ENCODE results near the gene ST8SIA2.

The ST8SIA2 gene

GRCh38 chr15:92393071-92393979 is at the start of gene ST8SIA2:
Gene ST8SIA2, plus strand, starts transcription at chr15:92393881. Its CDS starts 184 bp downstream, at chr15:92394065.
- DNase-seq (ENCODE audit: low read depth), result no peak

GRCh38 chr15:92343924-92344643 is 49.6 kb upstream of the ST8SIA2 start:
- DNase-seq (ENCODE audit: low read depth), result no peak

GRCh38 chr15:92346063-92346462 is 47.6 kb upstream of the ST8SIA2 start:
- DNase-seq (ENCODE audit: low read depth), result no peak

GRCh38 chr15:92355307-92355706 is 38.4 kb upstream of the ST8SIA2 start:
- no peak for DNase-seq (ENCODE audit: low read depth)

GRCh38 chr15:92361321-92362000 is 32.2 kb upstream of the ST8SIA2 start:
- DNase-seq (ENCODE audit: low read depth), result no peak

- DNase-seq (ENCODE audit: low read depth), result no peak
Observed at GRCh38 chr15:92362001-92362350, 31.7 kb upstream of the ST8SIA2 start.

GRCh38 chr15:92365084-92365483 is 28.6 kb upstream of the ST8SIA2 start:
- no peak for DNase-seq (ENCODE audit: low read depth)

GRCh38 chr15:92365906-92366305 is 27.8 kb upstream of the ST8SIA2 start:
- no peak for DNase-seq (ENCODE audit: low read depth)

GRCh38 chr15:92366381-92366780 is 27.3 kb upstream of the ST8SIA2 start:
- DNase-seq (ENCODE audit: low read depth), result no peak

GRCh38 chr15:92375057-92375456 is 18.6 kb upstream of the ST8SIA2 start:
- no peak for DNase-seq (ENCODE audit: low read depth)

GRCh38 chr15:92376109-92376508 is 17.6 kb upstream of the ST8SIA2 start:
- DNase-seq (ENCODE audit: low read depth), result no peak

GRCh38 chr15:92377083-92377789 is 16.4 kb upstream of the ST8SIA2 start:
- no peak for DNase-seq (ENCODE audit: low read depth)

- no peak for DNase-seq (ENCODE audit: low read depth)
Observed at GRCh38 chr15:92383519-92384324, 10.0 kb upstream of the ST8SIA2 start.

- DNase-seq (ENCODE audit: low read depth), result no peak
Observed at GRCh38 chr15:92384381-92384780, 9.3 kb upstream of the ST8SIA2 start.

- DNase-seq (ENCODE audit: low read depth), result no peak
Observed at GRCh38 chr15:92385096-92385495, 8.6 kb upstream of the ST8SIA2 start.

GRCh38 chr15:92391640-92392039 is 2.0 kb upstream of the ST8SIA2 start:
- no peak for DNase-seq (ENCODE audit: low read depth)

GRCh38 chr15:92392462-92392861 is 1.2 kb upstream of the ST8SIA2 start:
- DNase-seq (ENCODE audit: low read depth), result no peak

- DNase-seq (ENCODE audit: low read depth), result no peak
Observed at GRCh38 chr15:92393980-92394308, 263 bp downstream of the ST8SIA2 start.

GRCh38 chr15:92394309-92395097 is 822 bp downstream of the ST8SIA2 start:
- DNase-seq (ENCODE audit: low read depth), result no peak

- DNase-seq (ENCODE audit: low read depth), result no peak
Observed at GRCh38 chr15:92395098-92395635, 1.5 kb downstream of the ST8SIA2 start.
